Calu3 (cell line): Measurements from ENCODE around the gene OTOP2. TPM values are rescaled to one million over a fixed set of nuclear protein-coding genes. Genes with fewer than 3 reads are reported as not detected.

ENCODE experiments used
- BruUV-seq: library from RNA; stranded (reverse); fragments of 400-500 nt; replicated peaks from 2 replicates; lab custom pipeline; 2021; lab: Mats Ljungman, UMichigan
- CTCF ChIA-PET: fragments of 300-600 bp; sonication (Branson Sonifier 250); formaldehyde crosslinking; loops from one replicate; lab custom pipeline; 2022; ENCODE audit warnings: antibody characterized with exemption; lab: Charles Lee
- DNase-seq: peaks from one replicate; pipeline ENCODE4 v3.0.0; 2022
- H3K27ac Mint-ChIP-seq: one replicate; pipeline ENCODE4 v1.8.0; 2022; ENCODE audit warnings: mixed read lengths; ENCODE audit not compliant: unreplicated experiment
- H3K27me3 Mint-ChIP-seq: one replicate; pipeline ENCODE4 v1.8.0; 2022; ENCODE audit warnings: mixed read lengths; ENCODE audit not compliant: unreplicated experiment
- H3K36me3 Mint-ChIP-seq: one replicate; pipeline ENCODE4 v1.8.0; 2022; ENCODE audit warnings: mild to moderate bottlenecking, moderate library complexity, mixed read lengths; ENCODE audit not compliant: insufficient read depth, unreplicated experiment
- H3K4me1 Mint-ChIP-seq: one replicate; pipeline ENCODE4 v1.8.0; 2022; ENCODE audit warnings: mild to moderate bottlenecking, low read depth, mixed read lengths; ENCODE audit not compliant: unreplicated experiment
- H3K4me3 Mint-ChIP-seq: one replicate; pipeline ENCODE4 v1.8.0; 2022; ENCODE audit warnings: mild to moderate bottlenecking, low read depth, moderate library complexity, mixed read lengths; ENCODE audit not compliant: unreplicated experiment
- H3K9me3 Mint-ChIP-seq: one replicate; pipeline ENCODE4 v1.8.0; 2022; ENCODE audit warnings: low read depth, mixed read lengths; ENCODE audit not compliant: unreplicated experiment
- intact Hi-C: fragments of 100-400 bp; cut with micrococcal nuclease; formaldehyde crosslinking; loops from one replicate; pipeline ENCODE4 v1.10.0; 2022; ENCODE audit not compliant: unreplicated experiment
- total RNA-seq: library from RNA; stranded (reverse); gene quantifications from 2 replicates; pipeline ENCODE4 v1.2.3, GENCODE V29; 2022
- TF ChIP-seq, protein P1 (sequence below): fragments of 200-600 bp; IDR thresholded peaks from one replicate; pipeline ENCODE4 v1.8.0; 2022; ENCODE audit warnings: antibody characterized with exemption; ENCODE audit not compliant: unreplicated experiment

The OTOP2 gene
- total RNA-seq, 1 experiment from 2014 or later: not detected

DNA sequence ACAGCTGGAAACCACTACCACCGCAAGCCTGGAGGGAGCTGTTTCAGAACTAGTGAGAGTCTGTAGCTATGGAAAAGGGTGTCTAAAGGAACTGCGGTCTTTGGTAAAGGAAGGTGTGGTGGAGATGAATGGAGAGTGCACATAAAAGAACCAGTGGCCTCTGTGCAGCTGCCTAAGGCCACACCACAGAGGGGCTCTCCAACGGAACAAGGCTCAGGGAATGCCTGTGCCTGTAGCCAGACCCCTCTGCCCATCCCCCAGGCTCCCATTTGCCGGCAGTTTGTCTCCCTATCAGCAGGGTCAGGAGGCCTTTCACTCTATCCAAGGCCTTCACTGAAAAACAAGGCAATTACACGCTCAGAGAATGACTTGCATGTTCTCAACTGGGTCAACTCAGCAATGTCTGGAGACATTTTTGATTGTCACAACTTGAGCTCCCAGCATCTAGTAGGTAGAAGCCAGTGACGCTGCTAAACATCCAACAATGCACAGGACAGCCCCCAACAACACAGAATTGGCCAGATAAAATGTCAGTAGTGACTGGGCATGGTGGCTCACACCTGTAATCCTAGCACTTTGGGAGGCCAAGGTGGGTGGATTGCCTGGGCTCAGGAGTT is 48.0 kb upstream of the OTOP2 start:
- H3K27ac Mint-ChIP-seq: no peak overlapping the region
- peaks cover 23% of the 10 kb centered on the region for H3K36me3 Mint-ChIP-seq
- intact Hi-C loops: no loop called here
- H3K4me1 Mint-ChIP-seq: peaks cover 46% of the 10 kb centered on the region
- H3K9me3 Mint-ChIP-seq: no peaks in the 10 kb centered on the region
- TF ChIP-seq, protein P1, sequence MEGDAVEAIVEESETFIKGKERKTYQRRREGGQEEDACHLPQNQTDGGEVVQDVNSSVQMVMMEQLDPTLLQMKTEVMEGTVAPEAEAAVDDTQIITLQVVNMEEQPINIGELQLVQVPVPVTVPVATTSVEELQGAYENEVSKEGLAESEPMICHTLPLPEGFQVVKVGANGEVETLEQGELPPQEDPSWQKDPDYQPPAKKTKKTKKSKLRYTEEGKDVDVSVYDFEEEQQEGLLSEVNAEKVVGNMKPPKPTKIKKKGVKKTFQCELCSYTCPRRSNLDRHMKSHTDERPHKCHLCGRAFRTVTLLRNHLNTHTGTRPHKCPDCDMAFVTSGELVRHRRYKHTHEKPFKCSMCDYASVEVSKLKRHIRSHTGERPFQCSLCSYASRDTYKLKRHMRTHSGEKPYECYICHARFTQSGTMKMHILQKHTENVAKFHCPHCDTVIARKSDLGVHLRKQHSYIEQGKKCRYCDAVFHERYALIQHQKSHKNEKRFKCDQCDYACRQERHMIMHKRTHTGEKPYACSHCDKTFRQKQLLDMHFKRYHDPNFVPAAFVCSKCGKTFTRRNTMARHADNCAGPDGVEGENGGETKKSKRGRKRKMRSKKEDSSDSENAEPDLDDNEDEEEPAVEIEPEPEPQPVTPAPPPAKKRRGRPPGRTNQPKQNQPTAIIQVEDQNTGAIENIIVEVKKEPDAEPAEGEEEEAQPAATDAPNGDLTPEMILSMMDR: no peak
- CTCF ChIA-PET: no interaction called here
- H3K27me3 Mint-ChIP-seq: peaks cover 2% of the 10 kb centered on the region
- no peak for DNase-seq
- no TSS peak for BruUV-seq
- H3K4me3 Mint-ChIP-seq: no peak overlapping the region

DNA sequence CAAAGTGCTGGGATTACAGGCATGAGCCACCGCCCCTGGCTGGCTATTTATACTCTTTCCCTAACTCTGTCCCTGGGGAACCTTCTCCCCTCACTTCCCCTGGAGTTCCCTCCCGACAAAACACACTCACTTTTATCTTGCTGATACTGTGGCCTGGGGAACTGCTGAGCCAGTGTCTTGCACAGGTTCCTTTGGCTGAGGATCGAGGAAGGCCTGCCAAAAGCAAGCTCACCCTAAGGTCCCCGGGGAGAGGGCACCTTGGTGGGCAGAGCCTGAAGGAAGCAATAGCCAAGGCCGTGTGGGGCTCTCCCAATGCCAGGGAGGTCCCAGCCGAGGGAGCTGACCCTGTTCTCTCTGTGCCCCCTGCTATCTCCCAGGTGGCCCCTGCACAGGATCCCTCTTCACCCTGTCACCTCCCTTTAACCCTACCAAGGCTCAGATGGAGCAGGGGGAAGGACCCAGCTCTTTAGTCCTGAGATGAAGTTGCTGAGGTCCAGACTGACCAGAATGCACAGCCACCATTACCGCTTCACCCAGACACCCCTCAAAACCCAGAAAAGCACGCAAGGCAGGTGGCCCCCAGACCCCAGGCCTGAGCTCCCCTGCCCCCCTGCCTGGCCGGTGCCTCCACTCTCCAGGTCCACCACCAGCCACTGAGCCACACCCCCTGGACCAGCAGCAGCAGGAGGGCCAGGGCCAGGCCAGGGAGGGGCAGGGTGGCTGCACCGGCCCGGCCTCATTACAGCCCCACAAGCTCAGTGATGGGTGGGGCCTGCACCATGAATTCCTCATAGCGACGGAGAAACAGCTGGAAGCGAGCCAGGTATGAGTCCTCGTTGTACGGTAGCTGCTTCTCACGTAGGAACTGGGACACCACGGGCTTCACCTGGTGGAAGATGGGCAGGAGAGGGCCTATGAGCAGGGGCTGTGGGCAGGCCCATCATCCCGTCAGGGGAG is 46.2 kb upstream of the OTOP2 start:
- H3K27ac Mint-ChIP-seq: no peak overlapping the region
- no peaks in the 10 kb centered on the region for H3K9me3 Mint-ChIP-seq
- peaks cover 20% of the 10 kb centered on the region for H3K27me3 Mint-ChIP-seq
- TF ChIP-seq, protein P1: no peak
- peaks cover 12% of the 10 kb centered on the region for H3K36me3 Mint-ChIP-seq
- peaks cover 31% of the 10 kb centered on the region for H3K4me1 Mint-ChIP-seq
- CTCF ChIA-PET: interaction anchor here (0.5 to 0.9 kb wide), 4 partner anchors 16 to 215 kb away, joined by 3 read pairs; no protein-coding TSS in a partner anchor
- no TSS peak for BruUV-seq
- peak; percentile 81 for DNase-seq
- intact Hi-C loops: no loop called here
- no peak overlapping the region for H3K4me3 Mint-ChIP-seq

DNA sequence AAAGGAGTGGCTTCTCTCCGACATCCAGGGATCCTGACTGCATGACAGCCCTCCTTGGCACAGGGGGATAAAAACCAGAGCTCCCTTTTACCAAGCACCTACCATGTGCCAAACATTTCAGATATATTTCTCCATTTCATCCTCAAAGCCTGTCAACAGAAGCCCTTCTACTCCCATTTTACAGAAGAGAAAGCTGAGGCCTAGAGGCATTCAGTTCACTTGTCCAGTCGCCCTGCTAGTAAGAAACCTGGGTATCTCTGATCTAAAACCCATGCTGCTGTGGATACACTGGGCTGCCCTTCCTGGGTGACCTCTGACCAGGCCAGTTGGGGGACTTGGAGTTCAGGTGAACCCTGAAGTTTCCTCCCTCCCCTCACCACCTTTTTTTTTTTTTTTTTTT is 45.4 kb upstream of the OTOP2 start:
- DNase-seq: no peak
- H3K27ac Mint-ChIP-seq: no peak overlapping the region
- no TSS peak for BruUV-seq
- H3K9me3 Mint-ChIP-seq: no peaks in the 10 kb centered on the region
- intact Hi-C loops: no loop called here
- peaks cover 4% of the 10 kb centered on the region for H3K36me3 Mint-ChIP-seq
- no peak overlapping the region for H3K4me3 Mint-ChIP-seq
- peaks cover 30% of the 10 kb centered on the region for H3K4me1 Mint-ChIP-seq
- CTCF ChIA-PET: interaction anchor here (0.5 to 0.9 kb wide), 3 partner anchors 17 to 120 kb away, joined by 3 read pairs; no protein-coding TSS in a partner anchor
- TF ChIP-seq, protein P1: no peak
- H3K27me3 Mint-ChIP-seq: peaks cover 28% of the 10 kb centered on the region

DNA sequence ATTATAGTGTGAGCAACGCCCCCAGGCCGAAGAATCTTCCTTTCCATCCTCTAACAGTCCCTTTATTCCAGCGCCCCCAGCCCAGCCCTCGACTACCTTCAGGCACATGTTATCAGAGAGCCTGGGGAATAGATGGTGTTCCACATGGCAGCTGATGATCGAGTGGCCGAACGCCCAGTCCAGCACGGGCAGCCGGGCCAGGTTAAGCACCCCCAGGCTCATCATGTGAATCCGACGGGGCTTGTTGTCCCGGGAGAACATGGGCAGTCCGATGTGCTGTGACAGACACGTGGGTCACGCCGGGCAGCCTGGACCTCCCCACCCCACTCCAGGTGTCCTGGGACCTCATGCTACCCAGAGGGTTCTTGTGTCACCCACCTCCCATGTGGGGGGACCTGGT is 44.8 kb upstream of the OTOP2 start:
- no peak overlapping the region for H3K27ac Mint-ChIP-seq
- H3K36me3 Mint-ChIP-seq: no peaks in the 10 kb centered on the region
- H3K27me3 Mint-ChIP-seq: peaks cover 34% of the 10 kb centered on the region
- TF ChIP-seq, protein P1: no peak
- CTCF ChIA-PET: no interaction called here
- H3K4me3 Mint-ChIP-seq: no peak overlapping the region
- DNase-seq: no peak
- intact Hi-C loops: no loop called here
- no peaks in the 10 kb centered on the region for H3K9me3 Mint-ChIP-seq
- H3K4me1 Mint-ChIP-seq: peaks cover 30% of the 10 kb centered on the region
- no TSS peak for BruUV-seq
